Measurements from ENCODE around the gene ZNF341.

ZNF341 gene

GRCh38 chr20:33769043-33769442 is 37.2 kb downstream of the ZNF341 start:
- no peak for TF ChIP-seq CTCF (IDR thresholded peaks at IDR 0.05)
- no peak overlapping the region for H3K4me2 ChIP-seq (ENCODE audit: low read length)
- no peaks in the 10 kb centered on the region for H3K4me1 ChIP-seq
- no peaks in the 10 kb centered on the region for H3K79me2 ChIP-seq
- no peak overlapping the region for H3K9ac ChIP-seq
- no peaks in the 10 kb centered on the region for H3K9me3 ChIP-seq (ENCODE audit: control insufficient read depth, low read length)
- H2AFZ ChIP-seq = no peak overlapping the region
- H3K4me3 ChIP-seq (ENCODE audit: low read depth, low read length) = no peak overlapping the region
- H3K27me3 ChIP-seq (ENCODE audit: control insufficient read depth, insufficient read depth, low read length) = no peaks in the 10 kb centered on the region
- no peaks in the 10 kb centered on the region for H3K36me3 ChIP-seq (ENCODE audit: control insufficient read depth, insufficient read depth, low read length)
- H3K27ac ChIP-seq = no peak overlapping the region

GRCh38 chr20:33770005-33770404 is 38.2 kb downstream of the ZNF341 start:
- Histone ChIP-seq H3K4me2 (ENCODE audit: low read length) (no peak overlapping the region), H3K27ac (no peak overlapping the region), H3K9me3 (ENCODE audit: control insufficient read depth, low read length) (no peaks in the 10 kb centered on the region), H3K79me2 (no peaks in the 10 kb centered on the region), H3K36me3 (ENCODE audit: control insufficient read depth, insufficient read depth, low read length) (no peaks in the 10 kb centered on the region), H3K4me3 (ENCODE audit: low read depth, low read length) (no peak overlapping the region), H3K9ac (no peak overlapping the region), H3K27me3 (ENCODE audit: control insufficient read depth, insufficient read depth, low read length) (no peaks in the 10 kb centered on the region), H2AFZ (no peak overlapping the region), H3K4me1 (no peaks in the 10 kb centered on the region)
- TF ChIP-seq CTCF (IDR thresholded peaks at IDR 0.05) = no peak

GRCh38 chr20:33771938-33772337 is 40.1 kb downstream of the ZNF341 start:
- H3K4me1 ChIP-seq = no peaks in the 10 kb centered on the region
- H3K4me3 ChIP-seq (ENCODE audit: low read depth, low read length) = no peak overlapping the region
- H2AFZ ChIP-seq = no peak overlapping the region
- no peak overlapping the region for H3K9ac ChIP-seq
- no peak for TF ChIP-seq CTCF (IDR thresholded peaks at IDR 0.05)
- no peak overlapping the region for H3K27ac ChIP-seq
- no peak overlapping the region for H3K4me2 ChIP-seq (ENCODE audit: low read length)
- no peaks in the 10 kb centered on the region for H3K27me3 ChIP-seq (ENCODE audit: control insufficient read depth, insufficient read depth, low read length)
- no peaks in the 10 kb centered on the region for H3K36me3 ChIP-seq (ENCODE audit: control insufficient read depth, insufficient read depth, low read length)
- no peaks in the 10 kb centered on the region for H3K9me3 ChIP-seq (ENCODE audit: control insufficient read depth, low read length)
- no peaks in the 10 kb centered on the region for H3K79me2 ChIP-seq

- Histone ChIP-seq H3K4me3 (ENCODE audit: low read depth, low read length) (no peak overlapping the region), H3K4me1 (no peaks in the 10 kb centered on the region), H2AFZ (no peak overlapping the region), H3K9ac (no peak overlapping the region), H3K79me2 (no peaks in the 10 kb centered on the region), H3K9me3 (ENCODE audit: control insufficient read depth, low read length) (no peaks in the 10 kb centered on the region), H3K27me3 (ENCODE audit: control insufficient read depth, insufficient read depth, low read length) (no peaks in the 10 kb centered on the region), H3K4me2 (ENCODE audit: low read length) (no peak overlapping the region), H3K36me3 (ENCODE audit: control insufficient read depth, insufficient read depth, low read length) (no peaks in the 10 kb centered on the region), H3K27ac (no peak overlapping the region)
- no peak for TF ChIP-seq CTCF (IDR thresholded peaks at IDR 0.05)
These were observed 40.6 kb downstream of the ZNF341 start for GRCh38 chr20:33772439-33772838.

GRCh38 chr20:33773412-33774089 is 41.8 kb downstream of the ZNF341 start:
- Histone ChIP-seq H3K27ac (no peak overlapping the region), H3K36me3 (ENCODE audit: control insufficient read depth, insufficient read depth, low read length) (no peaks in the 10 kb centered on the region), H3K4me3 (ENCODE audit: low read depth, low read length) (no peak overlapping the region), H3K9ac (no peak overlapping the region), H3K27me3 (ENCODE audit: control insufficient read depth, insufficient read depth, low read length) (no peaks in the 10 kb centered on the region), H3K9me3 (ENCODE audit: control insufficient read depth, low read length) (no peaks in the 10 kb centered on the region), H3K4me2 (ENCODE audit: low read length) (no peak overlapping the region), H3K4me1 (no peaks in the 10 kb centered on the region), H3K79me2 (no peaks in the 10 kb centered on the region), H2AFZ (no peak overlapping the region)
- no peak for TF ChIP-seq CTCF (IDR thresholded peaks at IDR 0.05)
